Measurements from ENCODE around the gene TNFRSF11A.

Gene TNFRSF11A

GRCh38 chr18:62300359-62300963 is 24.6 kb upstream of the TNFRSF11A start:
- no peak overlapping the region for H3K4me3 ChIP-seq (ENCODE audit: low read length)
- no peak for TF ChIP-seq CTCF (IDR thresholded peaks at IDR 0.05; ENCODE audit: insufficient read depth, low read depth, low read length, missing control alignments)
- DNase-seq (ENCODE audit: low read depth): no peak

DNA sequence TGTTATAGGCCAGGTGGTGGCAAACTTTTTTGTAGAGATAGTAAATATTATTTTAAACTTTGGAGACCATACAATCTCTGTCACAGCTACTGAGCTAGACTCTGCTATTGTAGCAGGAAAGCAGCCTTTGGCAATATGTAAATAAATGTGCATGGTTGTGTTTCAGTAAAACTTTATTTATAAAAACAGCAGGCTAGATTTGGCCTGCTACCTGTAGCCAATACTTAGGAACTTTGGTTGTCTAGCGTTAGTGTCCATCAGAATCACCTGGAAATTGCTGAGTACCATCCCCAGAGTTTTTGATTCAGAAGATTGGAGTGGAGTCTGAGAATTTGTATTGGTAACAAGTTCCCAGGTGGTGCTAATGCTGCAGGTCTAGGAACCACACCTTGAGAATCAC is 23.8 kb upstream of the TNFRSF11A start:
- TF ChIP-seq CTCF (IDR thresholded peaks at IDR 0.05; ENCODE audit: insufficient read depth, low read depth, low read length, missing control alignments): no peak
- H3K4me3 ChIP-seq (ENCODE audit: low read length): no peak overlapping the region
- DNase-seq (ENCODE audit: low read depth): no peak

DNA sequence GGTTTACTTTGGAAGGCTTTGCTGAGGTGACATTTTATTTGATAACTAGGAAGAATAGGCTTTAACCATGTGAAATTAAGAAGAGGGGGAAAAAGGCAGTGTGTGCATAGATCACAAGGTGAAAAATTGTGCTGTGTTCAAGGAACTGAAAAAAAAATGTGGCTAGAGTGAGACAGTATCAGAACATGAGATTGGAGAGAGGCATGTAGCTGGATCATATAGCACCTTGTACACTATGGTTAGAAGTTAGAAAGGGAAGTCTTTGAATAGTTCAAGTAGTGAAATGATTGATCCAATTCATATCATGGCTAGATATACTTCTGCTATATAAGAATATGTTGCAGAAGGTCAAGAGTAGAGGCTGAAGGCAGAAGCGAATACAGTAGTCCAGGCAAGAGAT is 12.3 kb upstream of the TNFRSF11A start:
- H3K4me3 ChIP-seq (ENCODE audit: low read length): no peak overlapping the region
- TF ChIP-seq CTCF (IDR thresholded peaks at IDR 0.05; ENCODE audit: insufficient read depth, low read depth, low read length, missing control alignments): no peak
- no peak for DNase-seq (ENCODE audit: low read depth)

DNA sequence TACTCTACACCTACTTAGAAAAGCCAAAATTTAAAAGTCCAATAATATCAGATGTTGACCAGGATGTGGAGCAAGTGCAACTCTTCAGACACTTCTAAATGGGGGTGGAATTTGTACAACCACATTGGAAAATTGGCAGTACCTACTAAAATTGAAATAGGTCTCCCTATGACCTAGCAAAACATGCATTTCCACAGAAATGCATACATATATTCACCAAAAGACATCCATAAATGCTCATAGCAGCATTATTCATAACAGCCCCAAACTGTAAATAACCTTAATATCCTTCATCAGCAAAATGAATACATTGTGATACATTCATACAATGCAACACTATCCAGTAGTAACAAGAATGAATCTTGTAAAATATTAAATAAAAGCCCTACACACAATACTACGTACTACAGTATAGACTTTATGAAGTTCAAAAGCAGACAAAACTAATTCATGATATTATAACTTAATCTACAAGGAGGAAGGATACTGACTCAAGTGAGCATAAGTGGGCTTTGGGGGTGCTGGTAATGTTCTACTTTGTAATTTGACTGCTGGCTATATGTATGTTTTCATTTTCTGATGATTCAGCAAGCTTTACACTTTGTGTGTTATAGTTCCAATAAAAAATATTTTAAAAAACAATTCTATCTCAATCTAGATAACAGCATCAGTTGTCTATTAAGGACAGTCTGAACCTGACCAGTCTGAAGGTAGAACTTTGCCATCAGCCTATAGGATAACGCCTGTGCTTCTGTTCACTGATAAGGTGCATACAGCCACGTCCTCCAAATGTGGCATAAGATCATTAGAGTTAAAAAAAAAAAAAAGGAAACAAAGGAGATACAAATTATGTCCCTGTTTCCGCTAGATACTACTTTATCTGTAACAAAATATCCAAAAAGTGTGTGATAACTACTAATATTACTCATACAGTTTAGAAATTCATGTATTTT is 6.6 kb upstream of the TNFRSF11A start:
- TF ChIP-seq CTCF (IDR thresholded peaks at IDR 0.05; ENCODE audit: insufficient read depth, low read depth, low read length, missing control alignments): no peak
- H3K4me3 ChIP-seq (ENCODE audit: low read length): no peak overlapping the region
- no peak for DNase-seq (ENCODE audit: low read depth)

GRCh38 chr18:62321201-62321600 is 3.9 kb upstream of the TNFRSF11A start:
- DNase-seq (ENCODE audit: low read depth): no peak
- H3K4me3 ChIP-seq (ENCODE audit: low read length): no peak overlapping the region
- TF ChIP-seq CTCF (IDR thresholded peaks at IDR 0.05; ENCODE audit: insufficient read depth, low read depth, low read length, missing control alignments): no peak

- DNase-seq (ENCODE audit: low read depth): no peak
- TF ChIP-seq CTCF (IDR thresholded peaks at IDR 0.05; ENCODE audit: insufficient read depth, low read depth, low read length, missing control alignments): no peak
- no peak overlapping the region for H3K4me3 ChIP-seq (ENCODE audit: low read length)
These were observed 1.5 kb upstream of the TNFRSF11A start for GRCh38 chr18:62323483-62324180.

Measured in epithelial cell of esophagus (primary cell).